Pons (tissue), 1 donor: ENCODE results near the gene USP20.

Experiments used
- DNase-seq: peaks from one replicate; pipeline ENCODE4 v3.0.0-alpha.2; 2016; ENCODE audit warnings: low spot score

USP20 gene

DNA sequence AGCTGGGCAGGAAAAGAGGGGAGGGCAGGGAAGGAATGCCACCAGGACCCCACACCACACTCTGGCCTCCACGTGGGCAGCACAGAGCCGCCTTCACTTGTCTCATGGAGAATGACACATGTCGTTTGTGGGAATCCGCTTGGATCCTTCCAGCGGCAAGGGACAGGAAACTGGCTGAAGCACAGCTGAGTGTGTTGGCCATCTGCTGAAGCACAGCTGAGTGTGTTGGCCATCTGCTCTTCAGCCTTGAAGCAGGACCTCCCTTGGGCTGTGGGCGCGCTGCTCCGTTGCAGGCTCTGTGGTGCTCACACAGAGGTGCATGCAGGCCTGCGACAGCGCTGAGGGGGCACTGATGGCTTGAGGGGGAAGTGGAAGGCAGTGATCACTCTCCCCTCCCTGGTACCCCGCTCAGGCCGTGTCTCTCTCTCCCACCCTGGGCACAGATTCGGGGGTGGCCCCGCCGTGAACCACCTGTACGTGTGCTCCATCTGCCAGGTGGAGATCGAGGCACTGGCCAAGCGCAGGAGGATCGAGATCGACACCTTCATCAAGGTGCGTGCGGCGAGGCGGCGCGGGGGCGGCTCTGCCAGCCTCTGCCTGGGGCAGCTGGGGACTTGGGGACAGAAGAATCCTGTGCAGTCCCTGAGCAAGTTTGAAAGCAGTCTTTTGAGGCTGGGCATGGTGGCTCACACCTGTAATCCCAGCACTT is 40.6 kb downstream of the USP20 start:
- DNase-seq, result no peak

DNA sequence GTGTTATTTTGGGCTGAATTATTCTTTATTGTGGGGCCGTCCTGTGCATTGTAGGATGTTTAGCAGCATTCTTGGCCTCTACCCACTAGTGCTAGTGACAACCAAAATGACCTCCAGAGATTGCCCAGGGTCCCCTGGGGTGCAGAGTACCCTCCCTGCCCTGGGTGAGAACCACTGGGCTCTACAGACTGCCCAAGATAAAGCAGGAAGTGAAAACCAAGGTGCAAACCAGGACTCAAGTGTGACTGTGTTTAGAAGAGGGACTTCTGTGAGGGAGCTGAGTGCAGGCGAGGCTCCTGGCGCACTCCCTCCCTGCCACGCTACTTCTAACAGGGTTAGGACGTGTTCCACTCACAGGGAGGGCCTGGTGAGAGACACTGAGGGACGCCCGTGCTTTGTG is 41.6 kb downstream of the USP20 start:
- no peak for DNase-seq

DNA sequence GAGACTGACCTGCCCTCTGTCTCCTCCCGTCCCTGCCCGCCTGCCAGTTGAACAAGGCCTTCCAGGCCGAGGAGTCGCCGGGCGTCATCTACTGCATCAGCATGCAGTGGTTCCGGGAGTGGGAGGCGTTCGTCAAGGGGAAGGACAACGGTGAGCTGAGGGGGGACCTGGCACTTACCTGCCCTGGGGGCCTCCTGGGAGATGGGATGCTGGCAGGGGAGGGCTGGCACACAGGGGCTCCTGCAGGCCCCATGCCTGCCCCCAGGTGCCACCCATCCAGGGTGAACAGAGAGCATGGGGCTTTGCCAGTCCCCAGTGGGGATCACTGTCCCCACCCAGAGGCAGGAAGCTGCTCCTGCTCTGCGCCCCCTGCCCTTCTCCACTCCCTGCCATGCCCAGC is 43.0 kb downstream of the USP20 start:
- DNase-seq, result no peak

DNA sequence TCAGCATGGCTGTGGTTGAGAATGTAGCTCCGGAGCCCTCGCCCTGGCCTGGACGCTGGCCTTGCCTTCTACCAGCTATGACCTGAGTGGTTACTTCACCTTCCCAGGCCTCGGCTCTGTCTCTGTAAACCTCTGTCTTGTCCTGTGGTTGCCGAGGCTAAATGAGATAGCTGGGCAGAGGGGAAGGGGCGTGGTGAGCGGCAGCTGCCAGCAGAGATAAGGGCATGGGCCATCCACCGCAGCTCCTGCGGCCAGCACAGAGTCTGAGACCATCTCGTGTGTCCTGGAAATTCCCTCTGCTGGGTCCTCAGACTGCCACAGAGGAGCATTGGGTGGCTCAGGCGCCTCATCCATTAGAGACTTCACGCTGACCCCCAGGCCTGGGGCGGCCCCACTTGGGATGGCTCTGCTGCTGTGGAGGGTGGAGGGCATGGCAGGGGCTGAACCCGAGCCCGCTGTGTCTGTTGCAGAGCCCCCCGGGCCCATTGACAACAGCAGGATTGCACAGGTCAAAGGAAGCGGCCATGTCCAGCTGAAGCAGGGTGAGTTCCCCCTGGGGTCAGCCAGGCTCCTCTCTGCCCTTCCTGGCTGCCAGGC is 43.9 kb downstream of the USP20 start:
- no peak for DNase-seq

DNA sequence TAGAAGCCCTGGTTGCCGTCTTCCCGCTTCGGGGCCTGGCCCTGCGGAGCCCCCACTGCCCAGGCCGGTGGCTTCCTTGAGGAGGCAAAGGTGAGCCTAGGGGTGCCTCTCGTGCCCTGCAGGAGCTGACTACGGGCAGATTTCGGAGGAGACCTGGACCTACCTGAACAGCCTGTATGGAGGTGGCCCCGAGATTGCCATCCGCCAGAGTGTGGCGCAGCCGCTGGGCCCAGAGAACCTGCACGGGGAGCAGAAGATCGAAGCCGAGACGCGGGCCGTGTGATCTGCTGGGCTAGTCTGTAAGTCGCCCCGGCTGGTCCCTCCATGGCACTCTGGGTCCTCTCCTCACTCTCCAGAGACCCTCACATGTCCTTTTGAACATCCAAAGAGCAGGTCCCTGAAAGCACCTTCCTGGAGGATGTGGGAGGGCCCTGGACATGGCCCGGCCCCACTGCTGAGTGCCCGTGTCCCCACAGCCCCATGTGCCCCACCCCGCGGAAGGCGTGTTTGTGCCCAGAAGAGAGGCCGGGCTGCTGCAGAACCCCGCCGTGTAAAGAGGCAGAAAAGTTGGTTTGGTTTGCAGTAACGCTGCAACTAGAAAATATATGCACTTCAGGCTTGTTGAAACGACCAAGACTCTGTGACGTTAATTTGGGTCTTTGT is 44.9 kb downstream of the USP20 start:
- no peak for DNase-seq

DNA sequence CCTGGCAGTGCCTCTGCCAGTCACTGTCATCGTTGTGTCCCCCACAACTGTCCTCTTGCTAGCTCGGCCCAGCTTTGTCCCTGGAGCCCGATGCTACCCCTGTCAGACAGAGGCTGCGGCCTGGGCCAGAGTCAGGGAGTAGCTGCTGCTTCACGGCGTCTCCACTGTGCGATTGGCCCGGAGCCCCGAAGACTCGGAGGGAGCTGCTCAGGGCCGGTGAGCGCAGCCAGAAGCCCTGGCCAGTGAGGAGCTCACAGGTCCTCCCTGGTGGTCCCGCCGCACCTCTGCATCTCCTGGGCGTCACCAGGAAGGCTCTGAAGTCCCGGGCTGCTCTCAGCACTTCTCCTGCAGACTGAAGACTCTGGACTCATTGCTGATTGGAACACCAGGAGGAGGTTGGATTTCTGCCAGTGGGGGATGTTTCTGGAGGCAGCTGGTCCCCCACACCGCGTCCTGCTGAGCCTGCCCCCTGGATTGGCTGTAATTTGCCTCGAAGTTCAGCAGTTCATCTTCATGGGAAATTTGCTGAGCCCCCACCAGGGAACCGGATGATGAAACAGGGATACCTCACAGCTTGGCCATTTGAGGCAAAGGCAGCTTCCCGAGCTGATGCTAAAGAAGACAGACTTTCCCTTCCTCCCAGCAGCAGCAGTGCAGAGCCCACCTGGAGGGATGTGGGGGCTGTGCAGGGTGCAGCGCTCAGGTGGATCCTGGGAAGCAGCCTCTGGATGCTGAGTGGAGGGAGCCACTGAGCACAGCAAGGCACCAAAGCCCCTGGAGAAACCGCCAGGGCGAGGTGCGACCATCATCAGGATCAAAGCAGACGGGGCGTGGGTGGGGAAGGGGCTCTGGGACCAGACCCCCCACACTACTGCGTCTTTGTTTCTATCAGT is 45.6 kb downstream of the USP20 start:
- DNase-seq, result no peak

DNA sequence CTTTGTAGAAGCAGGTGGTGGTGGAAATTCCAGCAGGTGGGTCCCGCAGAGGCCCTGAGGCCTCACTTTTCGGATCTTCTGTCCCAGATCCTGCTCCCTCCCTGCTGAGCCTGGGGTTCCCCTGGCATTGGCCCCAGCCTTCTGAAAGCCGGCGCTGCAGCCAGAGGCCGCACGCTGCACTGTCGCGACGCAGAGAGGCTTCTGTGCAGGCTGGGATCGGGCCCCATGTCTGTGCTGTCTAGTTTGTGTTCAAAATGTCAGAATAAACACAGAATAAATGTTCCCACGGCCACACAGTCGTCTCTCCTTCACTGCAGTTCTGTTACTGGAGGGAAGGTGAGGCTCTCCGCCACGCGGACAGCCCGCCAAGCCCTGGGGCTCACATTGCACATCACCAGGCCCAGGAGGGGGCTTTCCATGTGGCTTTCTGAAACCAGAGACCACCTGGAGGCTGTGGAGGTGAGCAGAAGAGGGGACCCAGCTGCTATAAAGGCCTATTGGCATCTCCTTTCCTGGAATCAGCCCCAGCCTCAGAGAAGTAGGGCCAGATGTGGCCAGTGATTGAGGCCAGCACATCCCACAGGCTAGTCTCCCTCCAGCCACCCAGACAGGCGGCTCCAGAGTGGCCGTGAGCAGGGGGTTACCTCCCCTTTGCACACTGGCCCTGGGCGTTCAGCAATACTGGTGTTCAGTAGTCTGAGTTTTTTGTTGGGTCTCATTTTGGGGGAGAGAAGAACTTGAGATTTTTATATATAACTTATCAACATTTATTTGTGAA is 46.5 kb downstream of the USP20 start:
- no peak for DNase-seq

DNA sequence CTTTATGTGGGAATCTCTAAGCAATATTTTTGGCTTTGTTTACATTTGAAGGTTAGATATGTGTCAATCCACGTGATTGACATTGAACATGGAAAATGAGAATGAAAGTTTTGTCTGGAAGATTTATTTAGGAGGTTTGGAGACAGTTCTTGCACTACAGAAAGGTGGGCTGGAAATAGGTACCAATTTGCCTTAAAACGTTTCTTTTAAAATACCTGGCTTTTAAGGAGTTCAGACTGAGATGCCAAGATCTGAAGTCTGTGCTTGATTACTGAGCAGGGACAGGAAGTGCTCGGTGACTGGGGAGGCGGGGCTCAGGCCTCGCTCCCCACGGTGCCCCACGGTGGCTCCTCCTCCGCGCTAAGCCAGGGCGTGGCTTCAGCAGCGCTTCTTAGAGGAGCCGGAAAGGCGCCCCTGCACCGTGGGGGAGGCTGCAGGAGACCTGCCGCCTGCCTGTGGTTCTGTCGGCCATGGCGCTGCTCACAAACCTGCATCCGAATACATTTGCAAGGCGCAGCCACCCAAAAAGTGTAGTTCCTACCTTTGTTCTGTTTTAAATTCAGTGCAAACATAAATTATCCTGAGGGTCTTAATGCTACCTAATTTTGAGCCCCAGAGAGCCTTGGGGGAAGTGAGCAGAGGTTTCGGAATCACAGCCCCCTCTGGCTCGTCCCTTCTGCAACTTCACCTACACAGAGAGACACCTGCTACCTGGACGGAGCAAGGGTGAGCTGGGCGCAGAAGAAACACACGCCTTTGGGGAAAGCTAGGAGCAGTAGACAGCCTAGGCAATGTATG is 49.2 kb downstream of the USP20 start:
- peak; percentile 83 for DNase-seq

DNA sequence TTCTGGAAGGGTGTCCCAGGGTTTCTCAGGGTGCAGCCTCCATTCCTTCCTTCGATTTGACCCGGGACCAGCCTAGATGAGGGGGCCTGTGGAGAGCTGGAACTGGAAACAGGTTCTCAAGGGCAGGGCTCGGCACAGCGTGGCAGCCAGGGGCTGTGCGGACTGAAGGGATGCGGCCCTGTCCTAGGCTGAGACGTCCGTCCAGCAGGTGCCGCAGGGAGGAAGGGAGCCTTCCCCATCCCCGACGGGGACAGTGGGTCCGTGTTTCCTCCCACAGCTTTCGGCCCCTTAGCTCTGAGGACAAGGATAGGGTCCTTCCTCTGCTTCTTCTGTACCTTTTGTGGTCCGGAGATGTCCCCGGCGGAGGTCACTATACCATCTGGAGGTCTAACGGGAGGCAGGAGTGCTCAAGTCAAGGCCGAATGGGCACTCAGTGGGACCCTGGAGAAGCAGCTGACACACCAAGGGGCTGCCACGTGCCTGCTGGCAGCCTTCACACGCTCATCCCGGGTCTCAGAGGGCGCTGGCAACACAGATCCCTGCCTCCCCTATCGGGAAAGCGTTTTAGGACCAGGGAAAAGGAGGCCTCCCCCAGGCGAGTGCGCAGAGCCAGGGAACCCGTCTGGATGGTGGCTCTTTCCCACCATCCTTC is 49.9 kb downstream of the USP20 start:
- no peak for DNase-seq

DNA sequence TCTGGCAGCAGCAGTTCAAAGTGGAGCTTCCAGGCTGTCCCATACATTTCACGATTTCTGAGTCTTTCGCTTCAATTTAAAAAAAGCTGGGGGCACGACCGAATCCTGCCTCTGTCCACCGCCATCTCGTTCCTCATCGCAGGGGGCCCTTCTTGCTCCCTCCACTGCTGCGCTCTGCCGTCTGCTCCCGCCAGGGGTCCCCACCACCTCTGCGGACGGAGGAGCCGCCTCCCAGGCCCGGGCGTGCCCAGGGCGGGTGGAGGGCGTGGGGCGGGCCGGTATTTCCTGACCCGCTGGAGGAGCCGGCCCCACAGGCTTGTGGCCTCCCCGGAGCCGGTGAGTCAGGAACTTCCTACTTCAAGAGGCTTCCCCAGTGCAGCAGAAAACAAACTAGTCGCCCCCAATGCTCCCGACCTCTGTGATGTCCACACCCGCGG is 50.4 kb downstream of the USP20 start:
- DNase-seq, result peak; percentile 81

DNA sequence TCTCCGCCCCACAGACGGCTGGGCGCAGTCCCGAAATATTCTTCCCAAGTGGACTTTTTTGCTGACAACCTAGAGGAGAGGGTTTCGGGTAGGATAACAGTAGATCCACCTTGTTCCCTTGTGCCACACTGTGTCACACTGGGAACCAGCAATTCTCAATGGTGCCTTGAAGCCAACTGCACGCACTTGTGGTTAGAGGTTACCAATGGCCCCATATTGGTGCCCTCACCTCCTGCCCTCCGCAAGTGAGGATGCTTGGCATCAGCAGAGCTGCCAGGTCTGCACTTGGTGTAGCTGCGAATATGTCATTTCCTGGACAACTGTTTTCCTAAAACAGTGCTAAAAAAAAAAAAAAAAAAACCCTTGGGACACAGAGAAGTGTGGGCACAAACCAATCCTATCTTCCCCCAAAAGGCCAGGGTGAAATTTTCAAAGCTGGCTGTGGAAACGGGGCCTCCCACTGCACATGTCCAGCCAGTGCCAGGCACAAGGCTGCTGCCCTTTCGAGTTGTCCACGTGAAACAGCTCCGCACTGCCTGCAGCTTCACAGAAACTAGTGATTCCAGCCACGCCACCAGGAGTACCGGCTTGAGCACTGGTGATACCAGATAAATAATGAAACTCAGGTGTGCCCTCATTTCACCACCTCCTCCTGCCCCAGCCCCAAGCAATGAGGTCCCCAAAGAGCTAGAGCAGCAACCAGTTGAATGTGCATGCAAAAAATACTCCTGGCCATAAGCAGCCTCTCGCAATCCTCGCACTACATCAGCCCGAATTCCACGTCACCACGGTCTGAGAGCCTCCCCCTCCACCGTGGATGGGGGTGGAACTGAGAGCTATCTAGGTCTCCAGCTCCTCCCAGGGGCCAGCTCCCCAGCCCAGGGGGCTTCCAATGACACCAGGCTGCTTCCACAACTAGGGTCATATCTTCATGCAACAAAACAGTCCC is 51.2 kb downstream of the USP20 start:
- peak; percentile 76 for DNase-seq

DNA sequence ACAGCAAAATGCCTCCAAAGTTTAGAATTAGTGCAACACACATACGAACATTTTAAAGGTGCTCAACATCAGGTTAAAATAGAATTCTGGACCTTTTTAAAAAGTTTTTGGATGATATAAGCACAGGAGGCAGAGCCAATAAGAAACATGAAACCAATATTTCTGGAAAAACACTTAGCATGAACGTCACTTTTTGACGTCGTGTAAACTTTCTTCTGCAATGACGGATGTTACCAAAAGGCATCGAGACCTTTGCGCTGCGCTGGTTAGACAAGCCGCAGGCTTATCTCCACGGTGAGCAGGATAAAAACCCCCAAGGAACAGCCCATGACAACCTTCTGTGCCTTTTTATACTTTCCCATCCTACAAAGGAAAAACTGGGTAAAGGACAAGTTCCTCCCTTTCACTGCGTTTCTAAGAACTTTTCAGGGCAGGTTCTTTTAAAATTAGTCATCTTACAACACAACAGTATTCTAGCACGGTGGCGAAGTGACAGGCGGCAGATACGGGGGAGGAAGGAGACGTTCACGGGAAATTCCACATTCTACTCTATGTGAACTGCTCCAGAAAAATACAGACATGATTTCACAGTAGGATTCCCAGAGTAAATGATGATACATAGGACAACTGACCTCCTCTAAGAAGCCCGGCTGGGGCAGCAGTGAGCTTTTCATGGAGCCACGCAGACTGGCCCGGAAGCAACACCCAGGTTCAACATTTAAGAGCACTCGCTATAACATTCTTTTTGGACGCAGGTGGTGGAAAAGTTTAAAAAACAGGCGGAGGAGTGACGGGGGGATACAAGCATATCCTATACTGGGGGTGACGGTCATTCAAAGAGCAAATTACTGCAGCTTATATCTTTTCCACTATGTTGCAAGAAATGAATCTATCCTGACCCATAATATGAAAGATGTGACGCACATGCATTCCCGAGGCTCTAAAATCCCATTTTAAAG is 52.4 kb downstream of the USP20 start:
- DNase-seq, result peak; percentile 58

DNA sequence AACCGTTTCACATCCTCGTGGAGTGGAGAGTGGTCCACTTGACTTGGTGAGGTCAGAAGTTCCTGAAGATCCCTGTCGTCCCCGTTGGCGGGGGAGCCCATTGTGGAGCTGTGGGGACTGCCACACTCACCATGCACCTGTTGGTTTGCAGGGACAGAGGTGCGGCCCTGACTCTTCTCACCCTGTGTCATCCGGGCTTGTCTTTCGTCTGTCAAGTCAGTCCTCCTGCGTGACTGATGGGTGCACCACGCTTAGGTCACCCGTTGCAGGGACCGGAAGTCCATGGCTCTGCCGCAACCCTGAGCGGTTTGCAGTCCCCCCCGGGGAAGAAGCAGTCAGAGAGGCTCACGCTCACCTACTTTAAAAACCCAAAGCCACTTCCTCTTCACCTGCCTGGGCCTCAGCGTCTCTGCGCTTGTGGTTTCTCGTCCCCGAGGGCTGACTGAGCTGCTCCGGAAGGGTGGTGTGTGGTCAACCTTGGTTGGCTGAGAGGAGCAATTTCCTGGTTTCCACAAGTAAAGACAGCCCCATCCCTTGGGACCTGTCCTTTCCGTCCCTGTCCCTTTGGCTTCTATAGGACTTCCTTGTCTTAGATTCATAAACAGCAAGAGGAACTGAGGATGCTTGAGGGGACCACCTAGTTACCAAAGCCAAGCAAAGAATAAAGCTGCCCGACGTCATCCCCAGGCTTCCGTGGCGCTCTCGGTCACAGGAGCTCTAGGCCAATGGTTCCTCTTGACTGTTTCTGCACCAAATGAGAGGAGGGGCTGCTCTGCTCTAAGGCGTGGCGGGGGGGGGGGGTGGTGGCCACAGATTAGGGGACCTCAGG is 53.2 kb downstream of the USP20 start:
- no peak for DNase-seq

DNA sequence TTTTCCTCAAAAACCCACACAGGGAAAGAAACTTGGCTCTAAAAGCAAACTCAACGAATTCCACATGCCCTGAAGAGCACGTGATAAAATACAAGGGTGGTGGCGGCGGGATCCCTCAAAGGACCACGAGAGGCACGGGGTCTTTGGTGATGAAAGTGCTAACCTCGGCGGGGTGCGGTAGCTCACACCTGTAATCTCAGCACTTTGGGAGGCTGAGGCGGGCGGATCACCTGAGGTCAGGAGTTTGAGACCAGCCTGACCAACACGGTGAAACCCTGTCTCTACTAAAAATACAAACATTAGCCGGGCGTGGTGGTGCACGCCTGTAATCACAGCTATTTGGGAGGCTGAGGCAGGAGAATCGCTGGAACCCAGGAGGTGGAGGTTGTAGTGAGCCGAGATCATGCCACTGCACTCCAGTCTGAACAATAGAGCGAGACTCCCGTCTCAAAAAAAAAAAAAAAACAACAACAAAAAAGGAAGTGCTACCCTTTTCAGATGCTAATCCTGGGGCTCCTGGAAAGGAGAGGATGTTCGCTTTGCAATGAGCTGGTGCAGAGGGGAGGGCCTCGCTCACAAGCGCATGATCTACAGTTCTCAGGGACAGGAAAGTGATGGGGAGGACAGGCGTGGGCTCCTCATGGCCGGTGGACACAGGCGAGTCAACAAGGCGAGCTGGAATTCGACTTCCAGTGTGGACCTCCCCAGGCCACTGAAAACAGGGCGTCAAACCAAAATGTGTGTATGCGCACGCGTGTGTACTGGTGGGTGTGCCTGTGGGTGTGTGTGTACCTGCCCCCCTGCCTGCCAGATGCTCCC is 54.1 kb downstream of the USP20 start:
- no peak for DNase-seq

DNA sequence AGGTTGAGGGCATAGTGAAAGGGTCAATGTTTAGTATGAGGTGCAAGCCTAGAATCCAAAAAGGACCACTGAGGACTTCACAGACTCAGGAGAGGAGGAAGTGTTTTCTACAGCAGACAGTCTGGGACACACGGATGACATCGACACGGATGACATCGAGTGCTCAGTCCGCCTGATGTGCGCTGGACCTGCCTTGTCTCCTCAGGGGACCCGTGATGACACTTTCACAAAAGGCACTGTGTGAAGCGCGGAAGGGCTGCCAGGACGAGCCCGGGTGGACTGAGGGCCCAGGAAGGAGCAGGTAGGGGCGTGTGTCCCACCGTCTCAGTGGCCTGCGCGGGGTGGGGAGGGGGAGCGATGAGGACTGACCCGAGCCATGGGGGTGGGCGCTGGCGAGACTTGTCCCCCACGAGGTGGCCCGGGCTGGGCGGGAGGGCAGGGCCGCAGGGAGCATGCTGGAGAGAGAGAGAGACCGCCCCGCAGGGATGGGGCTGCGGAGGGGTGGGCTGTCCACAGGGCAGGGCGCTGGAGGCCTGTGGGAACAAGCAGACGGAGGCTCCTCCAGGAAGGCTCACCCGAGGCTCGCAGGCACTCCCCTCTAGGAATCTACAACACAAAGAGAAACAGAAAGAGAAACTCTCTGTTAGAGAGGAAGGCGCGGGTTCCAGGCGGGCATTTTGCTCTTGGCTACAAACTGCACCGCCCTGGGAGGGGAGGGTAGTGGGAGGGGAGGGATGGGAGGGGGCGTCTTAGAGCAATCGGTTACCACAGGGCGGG is 54.9 kb downstream of the USP20 start:
- no peak for DNase-seq
